ES-I3 (cell line): Measurements from ENCODE around the gene TIAM2.
A peak's percentile ranks its signal among the peaks of the same experiment; 100 is the strongest.
"Not testable (repeated sequence)": the region's sequence is repeated elsewhere in the genome, so short reads cannot be mapped to it uniquely, and the experiment has no call there.

ENCODE experiments used
- H3K36me3 ChIP-seq: 2 replicates; pipeline ENCODE4 v1.6.1; 2013; ENCODE audit warnings: mild to moderate bottlenecking, low read length, control low read depth, moderate library complexity; ENCODE audit not compliant: insufficient read depth
- H3K4me1 ChIP-seq: 2 replicates; pipeline ENCODE4 v1.6.1; 2013; ENCODE audit warnings: mild to moderate bottlenecking, control low read depth, low read length; ENCODE audit not compliant: insufficient read depth
- H3K9ac ChIP-seq: 2 replicates; pipeline ENCODE4 v1.6.1; 2013; ENCODE audit warnings: low read depth, mild to moderate bottlenecking, low read length, moderate library complexity
- H3K9me3 ChIP-seq: 2 replicates; pipeline ENCODE4 v1.6.1; 2013; ENCODE audit warnings: mild to moderate bottlenecking, low read length, moderate library complexity; ENCODE audit not compliant: control insufficient read depth, insufficient read depth

TIAM2 gene

GRCh38 chr6:155001934-155002333 lies 6.8 kb downstream of the TIAM2 start:
- Histone ChIP-seq H3K36me3 (no peaks in the 10 kb centered on the region), H3K4me1 (peaks cover 6% of the 10 kb centered on the region), H3K9ac (no peak overlapping the region), H3K9me3 (no peaks in the 10 kb centered on the region)

- Histone ChIP-seq H3K36me3 (no peaks in the 10 kb centered on the region), H3K4me1 (peaks cover 4% of the 10 kb centered on the region), H3K9me3 (no peaks in the 10 kb centered on the region), H3K9ac (no peak overlapping the region)
These were observed 8.4 kb downstream of the TIAM2 start for GRCh38 chr6:155003476-155003875.

- Histone ChIP-seq H3K9ac (no peak overlapping the region), H3K4me1 (peaks cover 4% of the 10 kb centered on the region), H3K9me3 (no peaks in the 10 kb centered on the region), H3K36me3 (no peaks in the 10 kb centered on the region)
These were observed 8.9 kb downstream of the TIAM2 start for GRCh38 chr6:155004017-155004416.

- peaks cover 4% of the 10 kb centered on the region for H3K4me1 ChIP-seq
- H3K9me3 ChIP-seq, result no peaks in the 10 kb centered on the region
- H3K9ac ChIP-seq, result no peak overlapping the region
- no peaks in the 10 kb centered on the region for H3K36me3 ChIP-seq
These were observed 9.7 kb downstream of the TIAM2 start for GRCh38 chr6:155004576-155005372.

GRCh38 chr6:155008625-155009024 lies 13.5 kb downstream of the TIAM2 start:
- Histone ChIP-seq H3K4me1 (peaks cover 15% of the 10 kb centered on the region), H3K9ac (no peak overlapping the region), H3K36me3 (no peaks in the 10 kb centered on the region), H3K9me3 (no peaks in the 10 kb centered on the region)

GRCh38 chr6:155010940-155011339 lies 15.8 kb downstream of the TIAM2 start:
- H3K9me3 ChIP-seq, result no peaks in the 10 kb centered on the region
- no peaks in the 10 kb centered on the region for H3K36me3 ChIP-seq
- no peak overlapping the region for H3K9ac ChIP-seq
- H3K4me1 ChIP-seq, result peaks cover 29% of the 10 kb centered on the region

- no peaks in the 10 kb centered on the region for H3K36me3 ChIP-seq
- H3K4me1 ChIP-seq, result peaks cover 32% of the 10 kb centered on the region
- no peaks in the 10 kb centered on the region for H3K9me3 ChIP-seq
- H3K9ac ChIP-seq, result no peak overlapping the region
These were observed 16.7 kb downstream of the TIAM2 start for GRCh38 chr6:155011809-155012291.

- H3K9me3 ChIP-seq, result no peaks in the 10 kb centered on the region
- no peaks in the 10 kb centered on the region for H3K36me3 ChIP-seq
- peak overlapping the region; percentile 3; the same call in 1 of the 2 replicates for H3K9ac ChIP-seq
- H3K4me1 ChIP-seq, result peaks cover 29% of the 10 kb centered on the region
These were observed 18.4 kb downstream of the TIAM2 start for GRCh38 chr6:155013457-155013876.

- peaks cover 29% of the 10 kb centered on the region for H3K4me1 ChIP-seq
These were observed 19.0 kb downstream of the TIAM2 start for GRCh38 chr6:155014137-155014536.

GRCh38 chr6:155014670-155015300 lies 19.7 kb downstream of the TIAM2 start:
- no peaks in the 10 kb centered on the region for H3K9me3 ChIP-seq
- no peaks in the 10 kb centered on the region for H3K36me3 ChIP-seq
- peaks cover 29% of the 10 kb centered on the region for H3K4me1 ChIP-seq
- H3K9ac ChIP-seq, result no peak overlapping the region

More at GRCh38 chr6:155014137-155014536, 19.0 kb downstream of the TIAM2 start:
- H3K9me3 ChIP-seq, result no peaks in the 10 kb centered on the region
- no peaks in the 10 kb centered on the region for H3K36me3 ChIP-seq
- H3K9ac ChIP-seq, result no peak overlapping the region

- not testable (repeated sequence) for H3K36me3 ChIP-seq, H3K9ac ChIP-seq, H3K9me3 ChIP-seq
- peaks cover 19% of the 10 kb centered on the region for H3K4me1 ChIP-seq
These were observed 23.3 kb downstream of the TIAM2 start for GRCh38 chr6:155018415-155018814.

GRCh38 chr6:155021680-155022079 lies 26.6 kb downstream of the TIAM2 start:
- Histone ChIP-seq H3K9ac (no peak overlapping the region), H3K4me1 (peaks cover 14% of the 10 kb centered on the region), H3K9me3 (no peaks in the 10 kb centered on the region), H3K36me3 (peaks cover 3% of the 10 kb centered on the region; the same call in 1 of the 2 replicates)

GRCh38 chr6:155022721-155023120 lies 27.6 kb downstream of the TIAM2 start:
- Histone ChIP-seq H3K9ac (no peak overlapping the region), H3K4me1 (peaks cover 13% of the 10 kb centered on the region), H3K36me3 (peaks cover 3% of the 10 kb centered on the region; the same call in 1 of the 2 replicates), H3K9me3 (no peaks in the 10 kb centered on the region)

GRCh38 chr6:155023717-155024116 lies 28.6 kb downstream of the TIAM2 start:
- Histone ChIP-seq H3K4me1 (peaks cover 13% of the 10 kb centered on the region), H3K36me3 (peaks cover 3% of the 10 kb centered on the region; the same call in 1 of the 2 replicates), H3K9me3 (no peaks in the 10 kb centered on the region), H3K9ac (no peak overlapping the region)
